ENCODE results near the gene LAIR1.
"Not testable (repeated sequence)": the region's sequence is repeated elsewhere in the genome, so short reads cannot be mapped to it uniquely, and the experiment has no call there.

LAIR1 gene

DNA sequence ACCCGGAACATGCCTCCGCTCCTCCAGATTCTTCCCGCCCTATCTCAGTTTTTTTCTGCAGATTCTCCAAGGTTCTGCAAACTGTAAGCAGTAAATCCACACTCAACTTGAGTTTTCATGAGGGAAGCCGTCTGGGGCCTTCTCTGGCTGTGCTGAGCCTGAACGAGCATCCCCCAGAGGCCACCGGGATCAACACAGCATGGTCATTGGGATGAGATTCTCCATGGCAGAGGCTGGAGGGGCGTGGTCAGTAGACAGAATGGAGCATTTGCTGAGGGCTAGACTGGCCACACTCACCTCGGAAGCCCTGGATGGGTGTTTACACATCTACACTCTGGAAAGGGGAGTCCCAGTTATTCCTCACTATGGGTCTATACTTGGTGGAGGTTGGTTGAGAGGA is 23.4 kb downstream of the LAIR1 start:
- DNase-seq (ENCODE audit: low read depth): no peak

- DNase-seq (ENCODE audit: low read depth): no peak
These were observed 24.9 kb downstream of the LAIR1 start for GRCh38 chr19:54339646-54340358.

DNA sequence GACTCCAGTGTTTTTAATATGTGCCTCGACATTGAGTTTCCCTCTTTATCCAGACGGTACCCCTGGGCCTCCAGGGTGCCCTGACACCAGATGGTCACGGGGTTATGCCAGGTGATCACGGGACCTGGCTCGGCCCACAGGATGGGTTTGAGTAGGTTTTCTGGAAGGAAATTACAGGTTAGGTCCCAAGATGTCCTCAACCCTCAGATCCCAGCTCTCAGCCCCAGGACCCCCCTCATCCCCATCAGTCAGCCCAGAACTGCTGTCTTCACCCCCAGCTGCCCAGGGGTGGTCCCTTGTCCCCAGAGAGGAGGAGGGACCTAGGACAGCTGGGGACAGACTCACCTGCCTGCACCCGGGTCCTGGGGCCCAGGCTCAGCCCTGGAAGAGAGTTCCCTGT is 26.2 kb downstream of the LAIR1 start:
- DNase-seq (ENCODE audit: low read depth): no peak

- no peak for DNase-seq (ENCODE audit: low read depth)
These were observed 26.9 kb downstream of the LAIR1 start for GRCh38 chr19:54337858-54338230.

DNA sequence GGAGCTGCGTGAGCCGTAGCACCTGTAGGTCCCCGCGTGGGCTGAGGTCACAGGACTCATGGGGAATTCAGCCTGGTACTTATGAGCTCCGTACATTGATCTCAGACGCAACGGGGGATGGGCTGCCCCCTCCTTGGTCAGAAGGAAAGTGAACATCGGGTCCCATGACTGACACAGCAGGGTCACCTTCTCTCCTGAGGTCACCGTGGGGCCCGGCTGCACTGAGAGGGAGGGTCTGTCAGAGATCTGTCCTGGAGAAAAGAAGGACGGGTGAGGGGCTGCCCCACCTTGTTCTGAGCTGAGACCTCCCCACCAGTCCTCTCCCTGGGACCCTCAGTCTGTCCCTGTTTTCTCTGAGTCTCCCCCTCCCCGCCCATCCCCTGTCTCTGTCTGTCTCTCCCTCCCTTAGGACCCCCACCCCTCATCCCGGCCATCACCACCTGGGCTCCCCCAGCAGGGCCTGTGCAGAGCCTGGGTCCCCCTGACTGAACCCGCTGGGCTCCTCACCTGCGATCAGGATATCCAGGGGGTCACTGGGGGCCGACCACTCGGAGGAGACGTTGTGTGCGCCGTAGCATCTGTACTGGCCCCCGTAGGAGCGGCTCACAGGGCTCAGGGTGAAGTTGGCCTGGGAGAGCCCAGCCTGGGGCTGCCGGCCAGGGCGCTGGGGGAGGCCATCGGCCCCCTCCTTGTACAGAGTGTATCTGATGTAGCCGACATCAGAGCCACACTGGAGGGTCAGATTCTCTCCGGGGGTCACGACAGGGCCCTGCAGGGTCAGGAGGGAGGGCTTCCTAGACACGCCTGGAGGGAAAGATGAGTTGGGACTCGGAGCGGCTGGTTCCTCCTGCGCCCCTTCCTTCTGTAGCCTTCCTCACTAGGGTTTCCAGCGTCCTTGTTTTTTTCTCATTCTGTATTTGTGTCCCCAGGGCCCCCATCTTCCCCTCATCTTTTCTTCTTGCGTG is 27.6 kb downstream of the LAIR1 start:
- DNase-seq (ENCODE audit: low read depth): no peak

DNA sequence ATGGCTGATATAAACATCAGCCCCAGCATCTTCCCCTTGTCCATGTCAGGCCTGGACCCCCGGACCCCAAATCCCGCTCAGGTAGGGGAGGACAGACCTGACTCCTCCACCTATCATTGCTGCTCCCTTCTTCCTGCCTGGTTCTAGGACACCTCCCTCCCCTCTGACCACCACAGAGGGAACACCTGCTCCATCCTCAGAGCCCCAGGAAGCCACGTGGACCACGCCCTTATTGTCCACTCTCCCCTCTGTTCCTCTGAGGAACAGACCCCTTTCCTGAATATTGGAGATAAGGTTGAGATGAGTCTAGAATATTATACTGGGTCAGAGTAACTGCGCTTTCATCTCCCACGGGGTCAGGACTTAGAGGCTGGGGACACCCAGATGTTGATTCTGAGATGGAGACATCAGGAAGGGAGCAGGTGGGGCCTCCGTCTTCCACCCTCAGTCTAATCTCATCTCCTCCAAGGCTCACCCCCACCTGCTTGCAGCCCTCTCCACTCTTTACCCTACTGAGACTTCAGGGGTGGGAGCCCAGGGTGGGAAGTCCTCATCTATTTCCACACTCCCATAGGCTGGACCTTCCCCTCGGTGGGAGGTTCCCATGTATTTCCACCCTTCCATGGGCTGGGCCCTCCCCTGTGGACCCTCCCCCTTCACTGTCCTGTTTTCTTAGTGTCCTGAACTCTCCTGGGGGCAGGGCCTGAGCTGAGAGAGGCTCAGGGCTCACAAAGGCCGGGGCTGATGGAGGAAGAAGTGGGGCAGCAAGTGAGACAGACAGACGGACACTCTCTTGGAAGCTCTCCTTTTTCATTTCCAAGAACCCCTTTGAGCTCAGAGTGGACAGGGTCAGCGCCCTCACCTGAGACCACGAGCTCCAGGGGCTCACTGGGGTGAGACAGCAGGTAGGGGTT is 28.5 kb downstream of the LAIR1 start:
- DNase-seq (ENCODE audit: low read depth): no peak

DNA sequence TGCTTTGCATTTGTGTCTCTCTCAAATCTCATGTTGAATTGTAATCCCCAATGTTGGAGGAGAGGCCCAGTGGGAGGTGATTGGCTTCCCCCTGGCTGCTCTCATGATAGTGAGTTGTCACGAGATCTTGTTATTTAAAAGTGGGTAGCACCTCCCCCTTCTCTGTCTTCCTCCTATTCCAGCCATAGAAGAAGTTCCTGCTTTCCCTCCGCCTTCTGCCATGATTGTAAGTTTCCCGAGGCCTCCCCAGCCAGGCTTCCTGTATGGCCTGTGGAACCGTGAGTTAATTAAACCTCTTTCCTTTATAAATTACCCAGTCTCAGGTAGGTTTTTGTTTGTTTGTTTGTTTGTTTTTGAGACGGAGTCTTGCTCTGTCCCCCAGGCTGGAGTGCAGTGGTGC is 29.6 kb downstream of the LAIR1 start:
- no peak for DNase-seq (ENCODE audit: low read depth)

DNA sequence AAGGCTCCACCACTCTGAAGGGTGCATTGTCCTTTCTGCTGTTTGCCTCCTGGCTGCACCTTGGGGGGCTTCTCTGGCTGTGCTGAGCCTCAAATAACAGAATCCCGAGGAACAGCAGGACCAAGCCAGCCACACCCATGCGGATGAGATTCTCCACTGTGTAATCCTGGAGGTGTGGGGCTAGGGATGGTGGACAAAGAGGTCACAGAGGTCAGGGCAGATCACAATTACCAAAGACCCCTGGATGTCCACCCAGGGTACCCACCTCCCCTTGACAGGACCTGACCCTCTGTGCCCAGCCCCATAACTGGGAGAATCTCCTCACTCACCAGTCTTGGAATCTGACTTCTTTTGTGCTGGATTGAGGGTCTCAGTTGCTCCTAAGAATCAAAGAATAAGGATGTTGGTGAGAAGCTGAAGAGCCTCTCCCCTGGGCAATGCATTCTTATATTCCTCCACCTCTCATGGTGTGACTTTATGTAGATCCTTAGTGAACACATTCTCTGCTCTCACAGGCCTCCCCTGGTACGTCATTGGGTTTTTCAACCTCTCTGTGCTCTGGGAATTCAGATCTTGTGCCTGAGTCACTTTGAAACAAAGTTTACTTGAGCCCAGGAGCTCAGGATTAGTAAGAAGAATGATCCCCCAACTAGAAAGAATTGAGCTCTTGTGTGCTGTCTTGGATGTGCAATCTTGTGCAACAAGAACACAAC is 31.0 kb downstream of the LAIR1 start:
- no peak for DNase-seq (ENCODE audit: low read depth)

DNA sequence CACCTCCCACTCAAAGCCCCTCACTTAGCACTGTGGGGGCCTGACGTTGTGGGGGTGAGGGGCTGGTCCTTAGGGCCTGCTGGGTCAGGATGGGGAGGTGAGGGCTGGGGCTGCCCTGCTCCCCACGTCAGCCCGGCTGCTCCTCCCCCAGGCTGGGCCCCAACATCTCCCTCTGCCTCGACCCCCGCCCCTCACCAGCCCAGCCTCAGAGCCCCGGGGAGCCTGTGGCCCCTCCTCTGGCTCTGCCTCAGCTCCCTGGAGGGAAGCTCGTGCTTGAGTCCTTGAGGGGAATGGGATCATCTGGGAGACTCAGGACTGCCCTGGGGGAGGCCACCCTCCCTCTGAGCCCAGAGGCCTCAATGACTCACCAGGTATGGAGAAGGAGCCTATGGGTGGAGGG is 32.6 kb downstream of the LAIR1 start:
- no peak for DNase-seq (ENCODE audit: low read depth)

GRCh38 chr19:54331626-54332025 is 33.1 kb downstream of the LAIR1 start:
- DNase-seq (ENCODE audit: low read depth): no peak

DNA sequence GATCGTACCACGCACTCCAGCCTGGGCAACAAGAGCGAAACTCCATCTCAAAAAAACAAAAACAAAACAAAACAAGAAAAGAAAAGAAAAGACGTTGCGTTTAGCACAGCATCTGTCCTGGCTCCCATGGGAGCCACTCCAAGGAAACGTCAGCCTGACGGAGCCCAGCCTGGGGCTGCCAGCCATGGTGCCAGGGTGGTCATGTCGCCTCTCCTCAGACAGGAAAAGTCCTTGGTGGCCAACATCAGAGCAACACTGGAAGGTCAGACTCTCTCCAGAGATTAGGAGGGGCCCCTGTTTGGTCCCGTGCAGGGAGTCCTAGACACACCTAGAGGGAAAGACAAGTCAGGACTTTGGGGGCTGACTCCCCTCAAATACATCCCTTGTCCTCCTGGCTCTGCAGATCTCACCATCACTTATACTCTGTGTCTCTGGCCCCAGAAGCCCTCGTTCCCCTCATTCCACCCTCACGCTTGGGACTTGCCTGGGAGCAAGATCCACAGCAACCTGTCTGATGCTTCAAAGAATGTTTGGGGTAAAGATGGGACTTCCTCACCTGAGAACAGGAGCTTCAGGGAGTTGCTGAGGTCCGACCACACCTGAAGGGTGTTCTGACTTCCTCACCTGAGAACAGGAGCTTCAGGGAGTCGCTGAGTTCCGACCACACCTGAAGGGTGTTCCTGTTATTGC is 35.1 kb downstream of the LAIR1 start:
- DNase-seq (ENCODE audit: low read depth): no peak

- not testable (repeated sequence) for DNase-seq (ENCODE audit: low read depth)
These were observed 36.0 kb downstream of the LAIR1 start for GRCh38 chr19:54328781-54329180.

GRCh38 chr19:54325631-54326030 is 39.1 kb downstream of the LAIR1 start:
- no peak for DNase-seq (ENCODE audit: low read depth)

- no peak for DNase-seq (ENCODE audit: low read depth)
These were observed 39.5 kb downstream of the LAIR1 start for GRCh38 chr19:54325194-54325621.

DNA sequence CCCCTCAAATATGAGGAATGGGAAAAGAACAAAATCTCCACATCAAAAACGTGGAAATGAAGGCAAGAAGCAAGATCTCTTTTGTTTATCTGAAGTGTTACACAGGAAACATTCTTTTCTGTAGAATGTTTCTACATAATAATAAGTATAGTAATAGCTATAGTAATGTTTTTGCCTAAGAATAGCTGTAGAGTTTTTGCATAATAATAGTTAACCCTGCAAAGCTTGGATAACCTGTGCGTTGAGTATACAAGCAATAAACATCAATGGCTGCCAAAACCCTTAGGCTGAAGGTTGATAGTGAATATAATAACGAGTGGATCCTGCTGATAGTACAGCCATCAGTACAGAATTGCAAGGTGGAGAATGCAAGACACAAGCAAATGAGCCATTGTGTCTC is 40.7 kb downstream of the LAIR1 start:
- DNase-seq (ENCODE audit: low read depth): no peak

DNA sequence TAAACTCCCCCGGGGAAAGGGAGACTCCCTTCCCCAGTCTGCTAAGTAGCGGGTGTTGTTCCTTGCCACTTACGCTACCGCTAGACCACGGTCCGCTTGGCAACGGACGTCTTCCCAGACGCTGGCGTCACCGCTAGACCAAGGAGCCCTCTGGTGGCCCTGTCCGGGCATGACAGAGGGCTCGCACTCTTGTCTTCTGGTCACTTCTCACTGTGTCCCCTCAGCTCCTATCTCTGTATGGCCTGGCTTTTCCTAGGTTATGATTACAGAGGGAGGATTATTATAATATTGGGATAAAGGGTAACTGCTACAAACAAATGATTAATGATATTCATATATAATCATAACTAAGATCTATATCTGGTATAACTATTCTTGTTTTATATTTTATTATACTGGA is 41.8 kb downstream of the LAIR1 start:
- not testable (repeated sequence) for DNase-seq (ENCODE audit: low read depth)

DNA sequence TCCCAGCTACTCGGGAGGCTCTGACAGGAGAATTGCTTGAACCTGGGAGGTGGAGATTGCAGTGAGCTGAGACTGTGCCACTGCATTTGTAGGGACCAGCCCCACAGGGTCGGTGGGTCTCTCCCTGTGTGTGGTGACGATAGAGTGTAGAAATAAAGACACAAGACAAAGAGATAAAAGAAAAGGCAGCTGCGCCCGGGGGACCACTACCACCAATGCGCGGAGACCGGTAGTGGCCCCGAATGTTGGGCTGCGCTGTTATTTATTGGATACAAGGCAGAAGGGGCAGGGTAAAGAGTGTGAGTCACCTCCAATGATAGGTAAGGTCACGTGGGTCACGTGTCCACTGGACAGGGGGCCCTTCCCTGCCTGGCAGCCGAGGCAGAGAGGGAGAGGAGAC is 42.4 kb downstream of the LAIR1 start:
- DNase-seq (ENCODE audit: low read depth): not testable (repeated sequence)

DNA sequence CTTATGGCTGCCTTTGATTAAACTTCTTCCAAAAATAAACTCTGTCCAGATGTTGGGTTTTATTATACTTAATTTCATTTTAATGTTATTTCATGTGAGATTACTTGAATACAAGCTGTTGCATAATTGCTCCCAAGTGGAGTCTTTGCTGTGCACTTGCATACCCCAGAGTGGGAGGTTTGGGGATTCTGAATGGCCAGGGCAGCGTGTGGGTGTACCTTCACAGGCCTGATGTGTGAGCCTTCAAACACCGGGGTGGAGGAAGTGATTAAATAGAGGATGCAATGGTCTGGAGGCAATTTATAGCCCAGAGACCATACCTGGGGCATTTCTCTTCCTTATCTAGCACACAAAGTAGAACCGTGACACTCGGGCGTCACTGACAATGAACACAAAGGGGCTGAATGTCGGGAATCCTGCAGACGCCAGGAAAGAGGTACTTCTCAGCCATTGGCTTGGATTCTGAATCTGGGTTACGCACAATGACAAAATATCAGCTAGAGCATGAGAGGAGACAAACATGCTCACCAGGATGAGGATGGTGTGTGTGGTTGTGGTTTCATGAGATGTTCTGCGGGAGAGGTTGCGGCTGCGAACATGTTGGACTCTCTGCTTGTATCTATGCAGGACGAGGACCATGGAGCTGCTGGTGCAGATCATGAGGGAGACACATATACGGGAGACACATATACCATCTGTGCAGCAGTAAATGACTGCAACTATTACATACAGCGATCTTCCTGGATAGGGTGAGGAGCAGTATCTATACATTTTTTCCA is 44.6 kb downstream of the LAIR1 start:
- no peak for DNase-seq (ENCODE audit: low read depth)

- DNase-seq (ENCODE audit: low read depth): no peak
These were observed 45.7 kb downstream of the LAIR1 start for GRCh38 chr19:54319049-54319448.

GRCh38 chr19:54317965-54318240 is 46.8 kb downstream of the LAIR1 start:
- DNase-seq (ENCODE audit: low read depth): no peak

Data from stimulated activated CD8-positive, alpha-beta memory T cell treated with anti-CD3 and anti-CD28 coated beads, Interleukin-15, amount 100 ng/mL, for 24 hours (primary cell).